Inflammatory macrophage treated with lipopolysaccharide for 1 hour (primary cell): Measurements from ENCODE around the gene TMEM39A.

Source experiments
- DNase-seq, 2 donors: peaks; one replicate each; pipeline ENCODE4 v3.0.0-alpha.2; 2020 to 2022

Gene TMEM39A

GRCh38 chr3:119396870-119397269, 66.5 kb downstream of the TMEM39A start:
- no peak for DNase-seq

- no peak for DNase-seq
Measured at GRCh38 chr3:119395923-119396358, 67.5 kb downstream of the TMEM39A start.

GRCh38 chr3:119388577-119388976, 74.8 kb downstream of the TMEM39A start:
- no peak for DNase-seq

GRCh38 chr3:119382134-119382533, 81.3 kb downstream of the TMEM39A start:
- no peak for DNase-seq

- DNase-seq = no peak
Measured at GRCh38 chr3:119380697-119381096, 82.7 kb downstream of the TMEM39A start.
